HEK293 (cell line): Measurements from ENCODE around the gene UPK1A.

Experiments used
- BCL11A ChIP-seq: fragments of 450-650 bp; formaldehyde crosslinking; IDR thresholded peaks from 2 replicates; pipeline ENCODE4 v1.5.1; 2016; ENCODE audit warnings: low read depth, missing biosample characterization, missing genetic modification characterization
- EGR2 ChIP-seq: fragments of 450-650 bp; formaldehyde crosslinking; IDR thresholded peaks from 2 replicates; pipeline ENCODE4 v1.5.1; 2016; ENCODE audit warnings: low read depth, missing biosample characterization, missing genetic modification characterization
- FEZF1 ChIP-seq: fragments of 450-650 bp; formaldehyde crosslinking; IDR thresholded peaks from 2 replicates; pipeline ENCODE4 v1.5.1; 2016; ENCODE audit warnings: missing biosample characterization, missing genetic modification characterization
- GLIS1 ChIP-seq: fragments of 450-650 bp; formaldehyde crosslinking; IDR thresholded peaks from 2 replicates; pipeline ENCODE4 v1.5.1; 2016; ENCODE audit warnings: missing biosample characterization, missing genetic modification characterization
- HOXA7 ChIP-seq: sonication (generic); formaldehyde crosslinking; IDR thresholded peaks from 2 replicates; pipeline ENCODE4 v1.8.1; 2022; ENCODE audit warnings: missing genetic modification reagents, borderline replicate concordance
- IKZF3 ChIP-seq: fragments of 450-650 bp; IDR thresholded peaks from 2 replicates; pipeline ENCODE4 v1.5.0; 2018; ENCODE audit warnings: missing biosample characterization, mild to moderate bottlenecking, missing genetic modification characterization, moderate library complexity
- KLF16 ChIP-seq: fragments of 450-650 bp; formaldehyde crosslinking; IDR thresholded peaks from 2 replicates; pipeline ENCODE4 v1.5.1; 2017; ENCODE audit warnings: missing biosample characterization, missing genetic modification characterization
- MEIS1 ChIP-seq: sonication (generic); formaldehyde crosslinking; IDR thresholded peaks from 2 replicates; pipeline ENCODE4 v1.8.1; 2022; ENCODE audit warnings: missing genetic modification reagents, mild to moderate bottlenecking, borderline replicate concordance
- PRDM1 ChIP-seq: fragments of 450-650 bp; formaldehyde crosslinking; IDR thresholded peaks from 2 replicates; pipeline ENCODE4; 2016; ENCODE audit warnings: missing biosample characterization, missing genetic modification characterization
- SETDB1 ChIP-seq: IDR thresholded peaks from one replicate; pipeline ENCODE4 v1.6.1; 2017; ENCODE audit warnings: mild to moderate bottlenecking, low read length, moderate library complexity, mixed read lengths; ENCODE audit not compliant: insufficient read length
- WT1 ChIP-seq: fragments of 450-650 bp; formaldehyde crosslinking; IDR thresholded peaks from 2 replicates; pipeline ENCODE4 v1.5.1; 2016; ENCODE audit warnings: missing biosample characterization, missing genetic modification characterization
- YY2 ChIP-seq: fragments of 450-650 bp; formaldehyde crosslinking; IDR thresholded peaks from 2 replicates; pipeline ENCODE4 v1.5.1; 2016; ENCODE audit warnings: missing biosample characterization, missing genetic modification characterization
- ZBTB11 ChIP-seq: fragments of 450-650 bp; formaldehyde crosslinking; conservative IDR thresholded peaks from 2 replicates; pipeline ENCODE4 v1.5.1; 2016; ENCODE audit warnings: low read depth, missing biosample characterization, missing genetic modification characterization
- ZBTB17 ChIP-seq: fragments of 450-650 bp; formaldehyde crosslinking; IDR thresholded peaks from 2 replicates; pipeline ENCODE4 v1.5.1; 2016; ENCODE audit warnings: missing biosample characterization, missing genetic modification characterization
- ZBTB26 ChIP-seq: fragments of 450-650 bp; formaldehyde crosslinking; optimal IDR thresholded peaks from 2 replicates; pipeline ENCODE3; 2016; ENCODE audit warnings: missing biosample characterization, mild to moderate bottlenecking, missing genetic modification characterization
- ZBTB48 ChIP-seq: fragments of 450-650 bp; formaldehyde crosslinking; IDR thresholded peaks from 2 replicates; pipeline ENCODE4 v1.5.1; 2016; ENCODE audit warnings: missing biosample characterization, missing genetic modification characterization
- ZFHX2 ChIP-seq: fragments of 450-650 bp; formaldehyde crosslinking; conservative IDR thresholded peaks from 2 replicates; pipeline ENCODE4 v1.5.1; 2016; ENCODE audit warnings: missing biosample characterization, missing genetic modification characterization
- ZFP3 ChIP-seq: fragments of 450-650 bp; formaldehyde crosslinking; IDR thresholded peaks from 2 replicates; pipeline ENCODE4 v1.5.1; 2016; ENCODE audit warnings: low read depth, missing biosample characterization, missing genetic modification characterization
- ZFP41 ChIP-seq: fragments of 450-650 bp; formaldehyde crosslinking; IDR thresholded peaks from 2 replicates; pipeline ENCODE4 v1.5.1; 2016; ENCODE audit warnings: missing biosample characterization, missing genetic modification characterization, borderline replicate concordance
- ZFP69B ChIP-seq: fragments of 450-650 bp; formaldehyde crosslinking; IDR thresholded peaks from 2 replicates; pipeline ENCODE4 v1.5.1; 2016; ENCODE audit warnings: missing biosample characterization, missing genetic modification characterization
- ZNF155 ChIP-seq: fragments of 450-650 bp; formaldehyde crosslinking; IDR thresholded peaks from 2 replicates; pipeline ENCODE4 v1.5.1; 2016; ENCODE audit warnings: missing biosample characterization, missing genetic modification characterization
- ZNF184 ChIP-seq: fragments of 450-650 bp; IDR thresholded peaks from 2 replicates; pipeline ENCODE4 v1.5.1; 2018; ENCODE audit warnings: missing biosample characterization, mild to moderate bottlenecking, missing genetic modification characterization
- ZNF2 ChIP-seq: fragments of 450-650 bp; formaldehyde crosslinking; IDR thresholded peaks from 2 replicates; pipeline ENCODE4 v1.5.1; 2016; ENCODE audit warnings: missing biosample characterization, missing genetic modification characterization
- ZNF221 ChIP-seq: fragments of 450-650 bp; formaldehyde crosslinking; IDR thresholded peaks from 2 replicates; pipeline ENCODE4 v1.5.1; 2017; ENCODE audit warnings: missing biosample characterization, missing genetic modification characterization, borderline replicate concordance
- ZNF23 ChIP-seq: fragments of 450-650 bp; formaldehyde crosslinking; IDR thresholded peaks from 2 replicates; pipeline ENCODE4 v1.5.1; 2016; ENCODE audit warnings: missing biosample characterization, missing genetic modification characterization, borderline replicate concordance
- ZNF335 ChIP-seq: fragments of 450-650 bp; formaldehyde crosslinking; conservative IDR thresholded peaks from 2 replicates; pipeline ENCODE4 v1.5.1; 2016; ENCODE audit warnings: missing biosample characterization, missing genetic modification characterization
- ZNF350 ChIP-seq: fragments of 450-650 bp; formaldehyde crosslinking; IDR thresholded peaks from 2 replicates; pipeline ENCODE4 v1.5.0; 2017; ENCODE audit warnings: missing biosample characterization, mild to moderate bottlenecking, missing genetic modification characterization
- ZNF416 ChIP-seq: fragments of 450-650 bp; formaldehyde crosslinking; IDR thresholded peaks from 2 replicates; pipeline ENCODE4 v1.5.1; 2016; ENCODE audit warnings: missing biosample characterization, missing genetic modification characterization
- ZNF555 ChIP-seq: fragments of 450-650 bp; formaldehyde crosslinking; conservative IDR thresholded peaks from 2 replicates; pipeline ENCODE4 v1.5.1; 2017; ENCODE audit warnings: missing biosample characterization, mild to moderate bottlenecking, missing genetic modification characterization, inconsistent platforms
- ZNF560 ChIP-seq: fragments of 450-650 bp; formaldehyde crosslinking; IDR thresholded peaks from 2 replicates; pipeline ENCODE4 v1.5.1; 2017; ENCODE audit warnings: missing biosample characterization, missing genetic modification characterization, borderline replicate concordance
- ZNF639 ChIP-seq: fragments of 450-650 bp; formaldehyde crosslinking; IDR thresholded peaks from 2 replicates; pipeline ENCODE4 v1.5.1; 2016; ENCODE audit warnings: missing biosample characterization, missing genetic modification characterization
- ZNF645 ChIP-seq: fragments of 450-650 bp; formaldehyde crosslinking; IDR thresholded peaks from 2 replicates; pipeline ENCODE4; 2016; ENCODE audit warnings: missing biosample characterization, missing genetic modification characterization
- ZNF785 ChIP-seq: fragments of 450-650 bp; formaldehyde crosslinking; IDR thresholded peaks from 2 replicates; pipeline ENCODE4 v1.5.1; 2016; ENCODE audit warnings: missing biosample characterization, missing genetic modification characterization
- ZNF837 ChIP-seq: fragments of 450-650 bp; formaldehyde crosslinking; IDR thresholded peaks from 2 replicates; pipeline ENCODE4 v1.5.1; 2016; ENCODE audit warnings: missing biosample characterization, missing genetic modification characterization

Gene UPK1A

GRCh38 chr19:35718345-35719041 is 52.2 kb downstream of the UPK1A start (continued):
- TF ChIP-seq ZNF184 (no peak), EGR2 (tag by site-specific recombination) (peak; percentile 93), KLF16 (tag by site-specific recombination) (peak; percentile 58; the same call in 1 of the 2 replicates), FEZF1 (no peak), ZNF645 (tag by site-specific recombination) (no peak), ZNF555 (tag by site-specific recombination) (no peak), ZBTB48 (tag by site-specific recombination) (peak; percentile 22; the same call in 1 of the 2 replicates), ZFP3 (tag by site-specific recombination) (no peak), ZNF560 (tag by site-specific recombination) (no peak), ZNF785 (no peak), MEIS1 (CRISPR knock-in tag) (no peak), ZNF335 (tag by site-specific recombination) (peak; percentile 99), ZBTB26 (tag by site-specific recombination) (peak; percentile 65), BCL11A (tag by site-specific recombination) (no peak), HOXA7 (no peak), WT1 (tag by site-specific recombination) (no peak), ZNF2 (tag by site-specific recombination) (peak; percentile 34; the same call in 1 of the 2 replicates), ZNF155 (tag by site-specific recombination) (no peak), PRDM1 (tag by site-specific recombination) (no peak), ZNF416 (tag by site-specific recombination) (no peak), ZNF639 (tag by site-specific recombination) (no peak), ZFP69B (tag by site-specific recombination) (no peak), ZNF837 (tag by site-specific recombination) (no peak), ZFHX2 (tag by site-specific recombination) (peak; percentile 97), ZNF221 (tag by site-specific recombination) (no peak), ZBTB17 (tag by site-specific recombination) (peak; percentile 46; the same call in 1 of the 2 replicates), IKZF3 (tag by site-specific recombination) (no peak), ZNF23 (tag by site-specific recombination) (no peak), YY2 (no peak; the same call in 1 of the 2 replicates), ZBTB11 (tag by site-specific recombination) (0 out of 2 replicates have a peak, but pooled peaks have one; percentile 35), SETDB1 (no peak), ZNF350 (no peak), GLIS1 (tag by site-specific recombination) (no peak), ZFP41 (tag by site-specific recombination) (no peak)
